Heart left ventricle (tissue), 13 donors: Measurements from ENCODE around the gene NUCB1.
"Not testable (repeated sequence)": the region's sequence is repeated elsewhere in the genome, so short reads cannot be mapped to it uniquely, and the experiment has no call there.

Source experiments
- CTCF ChIP-seq, 12 donors: fragments of 200-600 bp; sonication (generic) in 4 of 12; IDR thresholded peaks; one replicate each; pipeline versions ENCODE4 v1.5.0 to v1.8.0; 2018 to 2022; ENCODE audit warnings: antibody characterized with exemption in 12 of 12, mild to moderate bottlenecking in 5 of 12
- POLR2A ChIP-seq, 2 donors: fragments of 450-650 bp; IDR thresholded peaks; one replicate each; pipeline ENCODE4 v1.6.1; 2017; ENCODE audit warnings: antibody characterized with exemption in 2 of 2, mild to moderate bottlenecking in 2 of 2, moderate library complexity in 2 of 2
- donor health status: ischemic (EF 13 %, LVEDD 7.1; RV severe dilation, severe dysfunction).
- donor health status: DM: no; HTN: yes; CAD: no.
- donor health status: DM: no; HTN: no; CAD: no.
- donor health status: ischemic (EF 25% LVEDD 6.9; RV normal size, moderate dysfunction).
- donor health status: ischemic (EF 25% LVEDD 5.7; RV mildly dilated, moderate dysfunction).
- donor health status: ischemic (EF 35%, LVEDD 5.7; RV mildly dilated, moderate dysfunction).
- donor health status: nonischemic (EF 11% LVEDD 7.7; RV severe dilation, severe dysfunction).
- donor health status: DM: yes; HTN: yes; CAD: no.
- donor health status: PGD.
- donor health status: ischemic (EF 29% LVEDD 5.4; RV normal size, mild dysfunction).
- donor health status: nonischemic (EF 23%, LVEDD 6.1; RV moderate dilation, normal function).

GRCh38 chr19:48871471-48872181, 28.5 kb upstream of the NUCB1 start:
- TF ChIP-seq CTCF, POLR2A (IDR thresholded peaks at IDR 0.05): not testable (repeated sequence)
